Amniotic stem cell (primary cell): Measurements from ENCODE around the gene SEPTIN12.
"Not testable (repeated sequence)": the region's sequence is repeated elsewhere in the genome, so short reads cannot be mapped to it uniquely, and the experiment has no call there.

ENCODE experiments used
- DNase-seq: peaks from one replicate; lab custom pipeline; 2025; lab: John Stamatoyannopoulos, UW

Gene SEPTIN12

DNA sequence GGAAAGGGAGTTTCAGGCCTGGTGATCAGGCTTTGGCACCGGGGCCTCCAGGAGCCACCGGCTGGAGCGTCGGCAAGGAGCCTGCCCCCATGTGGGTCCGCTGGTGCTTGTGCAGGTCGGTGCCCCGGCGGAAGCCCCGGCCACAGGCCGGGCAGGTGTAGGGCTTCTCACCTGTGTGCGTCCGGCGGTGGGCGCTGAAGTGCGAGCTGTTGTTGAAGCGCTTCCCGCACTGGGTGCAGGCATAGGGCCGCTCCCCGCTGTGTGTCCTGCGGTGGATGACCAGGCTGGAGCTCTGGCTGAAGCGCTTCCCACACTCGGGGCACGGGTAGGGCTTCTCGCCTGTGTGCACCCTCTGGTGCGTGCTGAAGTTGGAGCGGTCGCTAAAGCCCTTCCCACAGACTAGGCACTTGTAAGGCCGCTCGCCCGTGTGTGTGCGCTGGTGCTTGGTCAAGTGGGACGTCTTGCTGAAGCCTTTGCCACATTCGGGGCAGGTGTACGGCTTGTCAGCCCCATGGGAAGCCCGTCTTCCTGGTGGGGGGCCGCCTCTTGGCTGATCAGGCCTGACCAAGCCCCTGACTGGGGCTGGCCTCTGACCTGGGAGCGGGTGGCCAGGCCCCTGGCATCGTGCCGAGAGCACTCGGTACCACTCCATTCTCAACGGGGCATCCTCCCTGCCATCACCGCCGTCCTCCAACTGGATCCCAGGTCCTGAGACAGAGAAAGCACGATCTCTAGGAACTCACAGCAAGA is 35.6 kb downstream of the SEPTIN12 start:
- no peak for DNase-seq

DNA sequence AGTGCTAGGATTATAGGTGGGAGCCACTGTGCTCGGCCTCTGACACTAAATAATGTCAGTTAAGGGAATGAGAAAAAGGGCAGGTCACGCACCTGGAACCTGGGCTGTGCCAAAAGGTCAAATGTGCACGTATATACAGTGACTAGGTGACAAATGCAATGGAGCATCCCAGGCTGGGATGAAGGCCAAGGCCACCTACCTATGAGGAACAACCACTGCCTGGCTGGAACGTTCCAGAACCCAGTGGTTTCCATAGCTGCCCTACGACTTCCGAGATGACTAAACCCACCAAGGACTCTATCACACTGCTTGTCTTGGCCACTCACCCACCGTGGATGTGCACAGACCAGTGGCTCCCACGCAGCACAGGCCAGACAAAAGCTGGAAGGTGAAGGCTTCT is 37.2 kb downstream of the SEPTIN12 start:
- no peak for DNase-seq

DNA sequence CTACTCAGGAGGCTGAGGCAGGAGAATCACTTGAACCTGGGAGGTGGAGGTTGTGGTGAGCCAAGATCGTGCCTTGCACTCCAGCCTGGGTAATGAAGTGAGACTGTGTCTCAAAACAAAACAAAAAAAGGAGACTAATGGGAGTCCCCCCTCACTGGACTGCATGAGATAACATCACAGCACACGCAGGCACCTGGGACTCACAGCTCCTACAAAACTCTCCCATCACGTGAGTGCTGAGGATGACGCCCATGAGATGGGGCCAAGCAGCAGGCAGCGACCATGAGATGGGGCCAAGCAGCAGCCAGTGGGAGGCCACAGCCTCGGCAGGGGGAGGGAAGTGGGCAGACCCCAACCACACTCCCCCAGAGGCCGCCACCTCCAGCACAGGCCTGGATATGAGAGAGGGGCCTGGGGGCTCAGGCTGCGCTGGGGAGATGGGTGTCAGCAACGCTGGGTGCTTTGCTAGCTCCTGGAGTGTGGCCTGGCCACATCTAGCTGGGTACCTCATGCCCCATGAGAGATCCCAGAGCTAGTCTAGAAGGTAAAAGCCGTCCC is 38.4 kb downstream of the SEPTIN12 start:
- DNase-seq: no peak

DNA sequence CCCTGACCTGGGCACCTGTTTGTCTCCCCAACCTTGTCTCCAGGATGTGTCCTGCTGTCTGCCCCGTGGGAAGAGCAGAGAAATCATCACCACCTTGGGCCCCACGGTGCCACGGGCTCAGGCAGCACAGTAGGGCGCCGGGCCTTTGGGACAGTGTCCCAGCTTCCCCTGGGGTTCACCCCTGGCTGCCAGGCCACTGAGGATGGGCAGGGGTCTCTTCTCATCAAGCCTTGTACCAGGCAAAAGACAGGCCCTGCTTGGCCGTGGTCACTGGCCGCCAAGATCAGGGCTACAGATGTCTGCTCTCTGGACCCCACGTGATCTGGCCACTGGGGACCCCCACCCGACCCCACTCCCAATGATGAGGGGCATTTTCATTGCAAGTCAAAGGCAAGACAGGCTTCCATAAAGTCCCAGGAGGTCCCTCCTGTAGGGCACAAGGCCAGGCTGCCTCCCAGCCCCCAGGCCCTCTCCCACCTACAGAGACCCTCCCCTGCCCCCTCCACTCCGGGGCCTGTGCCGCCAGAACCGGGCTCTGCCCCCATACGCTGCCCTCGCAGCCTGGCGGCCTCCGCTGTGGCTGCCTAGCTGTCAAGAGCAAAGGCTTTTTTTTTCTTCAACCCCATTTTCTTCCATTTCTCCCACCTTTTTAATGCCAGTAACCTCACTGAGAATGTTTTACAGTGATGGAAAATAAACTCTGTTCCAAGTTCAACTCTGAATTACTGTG is 39.3 kb downstream of the SEPTIN12 start:
- DNase-seq: no peak

DNA sequence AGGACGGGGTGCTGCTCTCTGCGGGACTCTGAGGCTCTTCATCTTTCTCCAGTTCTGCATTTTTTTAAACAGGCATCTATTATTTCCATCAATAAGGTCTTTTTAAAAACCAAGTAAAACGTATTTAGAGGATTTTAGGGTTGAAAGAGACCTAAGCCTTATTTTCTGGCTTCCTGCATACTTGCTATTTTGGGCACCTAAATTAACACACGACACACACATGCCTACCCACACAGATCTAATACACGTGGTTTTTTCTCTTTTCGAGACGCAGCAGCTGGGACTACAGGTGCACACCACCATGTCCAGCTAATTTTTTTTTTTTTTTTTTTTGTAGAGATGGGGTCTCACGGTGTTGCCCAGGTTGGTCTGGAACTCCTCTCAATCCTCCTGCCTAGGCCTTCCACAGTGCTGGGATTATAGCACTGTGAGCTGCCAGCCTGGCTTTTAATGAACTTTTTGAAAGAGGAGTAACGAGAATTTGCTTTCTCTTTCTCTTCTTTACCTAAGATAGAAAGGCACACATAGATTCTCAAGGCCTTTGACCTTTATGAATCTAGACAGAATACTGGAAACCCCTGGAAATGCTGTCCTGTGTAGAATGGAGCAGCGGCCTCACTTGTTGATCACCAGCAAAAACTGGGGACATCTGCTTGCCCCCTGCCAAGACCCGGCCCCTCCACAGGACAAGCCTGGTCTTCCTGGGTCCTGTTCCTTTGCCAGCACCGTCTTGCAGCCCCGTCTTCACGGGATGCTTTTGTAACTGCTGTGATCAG is 40.1 kb downstream of the SEPTIN12 start:
- DNase-seq: no peak

DNA sequence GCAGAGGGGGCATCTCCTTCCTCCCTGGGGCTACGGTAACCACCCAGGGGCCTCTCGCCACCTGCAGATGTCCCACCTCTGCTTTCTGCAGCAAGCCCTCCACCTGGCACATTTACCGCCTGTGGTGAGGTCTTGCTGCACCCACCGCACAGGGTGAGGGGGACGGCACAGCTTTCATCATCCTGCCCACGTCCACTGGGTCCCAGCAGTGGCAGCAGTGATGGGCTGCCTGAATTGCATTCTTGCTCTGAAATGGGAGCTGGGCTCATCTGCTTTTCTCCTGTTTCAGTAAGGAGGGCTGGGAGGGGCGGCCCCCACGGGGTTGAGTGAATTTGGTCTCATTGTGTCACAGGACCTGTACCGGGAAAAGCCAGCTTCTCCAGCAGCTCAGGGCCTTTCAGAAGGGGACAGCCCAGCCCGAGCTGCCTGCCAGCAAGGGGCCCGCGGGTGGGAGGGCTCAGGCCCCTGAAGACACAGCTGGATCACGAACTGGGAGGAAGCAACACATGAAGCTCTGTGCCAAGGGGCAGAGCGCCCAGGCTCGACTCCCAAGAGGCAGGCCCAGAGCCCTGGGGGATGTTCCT is 41.1 kb downstream of the SEPTIN12 start:
- DNase-seq: no peak

DNA sequence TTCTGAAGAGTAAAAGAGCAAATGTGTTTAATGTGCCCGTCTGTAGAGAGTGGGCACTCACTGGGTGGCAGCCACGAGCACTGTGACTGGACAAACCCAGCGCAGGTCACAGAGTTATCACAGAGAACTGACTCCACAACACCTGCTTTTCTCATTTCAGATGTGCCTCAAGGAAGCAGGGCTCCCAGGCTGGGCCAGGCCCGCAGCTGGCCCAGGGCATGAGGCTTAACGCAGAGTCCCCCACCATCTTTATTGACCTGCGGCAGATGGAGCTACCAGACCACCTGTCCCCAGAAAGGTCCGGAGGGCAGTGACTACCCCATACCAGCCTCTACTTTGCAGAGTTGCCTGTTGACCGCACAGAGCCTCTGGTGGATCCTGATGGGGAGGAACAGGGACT is 41.9 kb downstream of the SEPTIN12 start:
- no peak for DNase-seq

DNA sequence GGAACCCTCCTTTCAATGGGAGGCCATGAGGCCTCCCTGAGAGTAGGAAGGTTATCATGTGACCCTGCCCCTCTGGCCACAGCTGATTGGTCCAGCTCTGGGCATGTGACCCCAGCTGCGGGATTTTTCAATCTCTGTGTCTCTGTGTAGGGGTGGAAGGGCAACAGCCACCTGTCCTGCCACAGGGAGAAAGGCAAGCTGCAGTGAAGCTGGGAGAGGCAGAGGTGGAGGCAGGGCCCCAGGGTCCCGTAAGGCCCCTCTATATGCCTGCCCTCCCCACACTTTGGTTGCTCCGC is 42.9 kb downstream of the SEPTIN12 start:
- no peak for DNase-seq

DNA sequence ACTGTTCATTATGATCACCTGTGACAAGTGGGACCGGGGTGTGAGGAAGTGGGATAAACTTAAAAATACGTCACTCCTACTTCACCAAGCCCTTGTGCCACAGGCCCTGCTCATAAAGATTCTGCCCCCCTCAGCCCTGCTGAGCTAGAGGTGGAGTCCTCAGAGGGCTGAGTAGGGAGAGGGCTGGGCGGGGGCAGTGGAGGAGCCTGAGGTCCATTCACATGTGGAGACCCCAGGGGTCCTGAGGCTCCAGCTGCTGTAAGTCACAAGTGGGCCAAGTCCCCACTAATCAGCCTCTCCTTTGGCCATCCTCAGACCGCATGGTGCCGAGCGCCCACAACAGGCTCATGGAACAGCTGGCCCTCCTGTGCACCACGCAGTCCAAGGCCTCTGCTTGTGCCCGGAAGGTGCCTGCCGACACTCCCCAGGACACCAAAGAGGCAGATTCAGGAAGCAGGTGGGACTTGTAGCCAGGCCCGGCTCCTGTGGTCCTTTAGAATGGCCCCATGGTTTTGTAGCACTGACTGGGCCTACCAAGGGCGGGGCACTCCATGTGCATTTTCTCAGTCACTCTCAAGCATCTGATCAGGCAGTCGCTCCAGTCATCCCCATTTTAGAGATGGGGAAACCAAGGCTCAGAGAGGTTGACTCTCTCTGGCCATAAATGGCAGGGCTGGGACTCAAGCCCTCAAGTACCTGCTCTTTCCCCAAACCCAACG is 43.4 kb downstream of the SEPTIN12 start:
- DNase-seq: no peak

DNA sequence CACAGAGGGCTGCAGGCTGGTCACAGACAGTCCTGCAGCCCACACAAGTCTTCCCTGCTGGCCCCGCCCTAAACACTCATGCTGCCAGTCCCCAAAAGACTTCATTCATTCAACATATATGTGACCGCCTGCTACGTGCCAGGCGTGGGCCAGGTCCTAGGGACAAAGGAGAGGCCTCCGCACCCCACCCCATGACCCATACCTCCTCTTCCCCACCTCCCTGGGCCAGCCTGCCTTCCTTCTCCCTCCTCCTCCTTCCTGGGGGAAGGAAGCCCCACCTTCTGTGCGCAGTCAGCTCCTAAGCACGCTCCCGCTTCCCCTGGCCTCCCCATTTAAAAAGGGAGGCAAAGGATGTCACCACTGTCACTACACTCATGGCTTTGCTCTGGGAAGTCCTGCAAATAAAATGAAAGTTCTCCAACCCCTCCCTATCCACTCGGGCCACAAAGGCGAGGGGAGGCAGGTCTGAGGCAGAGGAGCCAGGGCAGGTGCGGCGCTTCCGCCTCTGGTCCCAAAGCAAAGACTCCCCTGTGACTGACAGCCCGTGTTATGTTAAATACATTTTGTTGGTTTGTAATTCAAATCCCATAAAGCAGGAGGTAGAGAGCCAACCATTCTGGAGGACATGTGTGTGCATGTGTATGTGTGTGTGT is 44.8 kb downstream of the SEPTIN12 start:
- no peak for DNase-seq

DNA sequence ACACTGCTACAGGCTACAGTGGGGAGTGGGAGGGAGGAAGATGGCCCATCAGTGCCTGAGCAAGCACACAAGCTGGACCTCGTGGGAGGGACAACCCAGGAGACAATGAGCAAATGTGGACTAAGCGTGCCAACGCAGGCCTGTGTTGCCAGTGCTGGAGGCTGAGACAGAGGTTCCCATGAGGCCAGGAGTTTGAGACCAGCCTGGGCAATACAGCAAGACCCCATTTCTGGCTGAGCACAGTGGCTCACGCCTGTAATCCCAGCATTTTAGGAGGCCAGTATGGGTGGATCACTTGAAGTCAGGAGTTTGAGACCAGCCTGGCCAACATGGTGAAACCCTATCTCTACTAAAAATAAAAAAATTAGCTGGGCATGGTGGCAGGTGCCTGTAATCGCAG is 49.8 kb downstream of the SEPTIN12 start:
- not testable (repeated sequence) for DNase-seq

DNA sequence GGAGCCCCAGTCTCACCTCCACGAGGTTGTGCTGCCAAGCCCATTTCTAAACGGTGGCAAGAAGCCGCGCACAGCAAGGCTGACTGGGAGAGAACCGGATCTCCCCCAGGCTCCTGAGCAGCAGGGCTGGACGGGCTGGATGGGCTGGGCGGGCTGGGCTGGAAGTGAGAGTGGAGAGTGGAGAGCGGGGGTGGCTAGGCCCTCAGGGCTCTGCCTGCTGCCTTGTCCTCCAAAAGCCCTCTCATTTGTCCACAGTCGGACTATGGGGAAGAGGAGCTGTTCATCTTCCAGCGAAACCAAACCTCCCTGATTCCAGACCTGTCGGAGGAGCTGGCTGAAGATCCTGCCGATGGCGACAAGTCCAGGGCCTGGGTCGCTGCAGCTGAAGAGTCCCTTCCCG is 50.6 kb downstream of the SEPTIN12 start:
- no peak for DNase-seq

DNA sequence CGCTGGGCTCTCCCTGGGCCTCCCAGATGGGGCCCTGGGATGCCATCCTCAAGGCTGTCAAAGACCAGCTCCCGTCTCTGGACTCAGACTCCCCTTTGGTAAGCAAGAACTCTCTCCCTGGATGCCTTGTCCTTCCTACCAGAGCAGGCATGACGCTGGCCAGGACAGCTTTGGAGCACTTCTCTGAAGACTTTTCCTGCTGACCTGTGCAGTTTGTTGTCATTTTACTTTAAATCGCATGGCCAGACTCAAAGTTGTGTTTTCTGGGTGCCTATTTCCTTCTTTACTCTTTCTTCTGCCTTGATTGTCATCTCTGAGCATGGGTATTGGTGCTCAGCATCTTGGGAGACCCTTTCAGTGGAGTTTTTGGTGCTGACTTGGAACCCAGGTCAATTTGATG is 51.6 kb downstream of the SEPTIN12 start:
- no peak for DNase-seq

DNA sequence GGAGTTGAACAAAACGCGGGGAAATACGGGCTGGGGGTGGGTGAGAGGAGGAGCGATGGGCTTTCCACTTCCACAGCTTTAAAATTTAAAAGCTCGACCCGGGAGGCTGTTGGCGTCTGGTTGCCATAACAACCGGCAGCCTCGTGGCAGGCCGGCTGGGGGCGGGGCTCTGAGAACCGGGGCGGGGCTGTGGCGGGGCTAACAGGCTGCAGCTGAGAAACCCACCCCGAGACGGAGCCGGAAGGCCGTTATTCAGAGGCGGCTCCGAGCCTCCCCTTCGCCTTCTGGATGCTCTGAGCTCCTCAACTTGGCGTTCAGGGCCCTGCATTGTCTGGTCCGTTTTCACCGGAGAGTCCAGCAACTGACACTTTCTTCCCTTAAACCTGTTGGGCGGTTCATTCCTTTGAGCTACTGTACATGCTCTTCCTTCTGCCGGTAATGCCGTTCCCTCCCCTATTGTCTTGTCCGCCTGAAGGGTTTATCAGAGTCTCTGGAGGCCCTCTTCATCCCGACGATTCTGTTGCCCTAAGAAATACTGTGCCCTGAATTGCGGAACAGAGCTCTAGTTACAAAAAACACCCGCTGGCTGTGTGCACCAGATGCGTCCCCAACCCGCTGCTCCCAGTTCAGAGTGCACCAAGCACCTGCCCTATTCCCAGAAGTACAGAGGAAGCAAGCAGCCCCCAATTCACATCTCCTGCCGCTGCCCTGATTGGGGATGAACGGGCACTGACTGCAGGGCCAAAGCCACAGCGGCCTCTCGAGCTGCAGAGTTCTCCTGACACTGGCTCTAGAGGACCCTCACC is 53.2 kb downstream of the SEPTIN12 start:
- DNase-seq: peak; percentile 68

DNA sequence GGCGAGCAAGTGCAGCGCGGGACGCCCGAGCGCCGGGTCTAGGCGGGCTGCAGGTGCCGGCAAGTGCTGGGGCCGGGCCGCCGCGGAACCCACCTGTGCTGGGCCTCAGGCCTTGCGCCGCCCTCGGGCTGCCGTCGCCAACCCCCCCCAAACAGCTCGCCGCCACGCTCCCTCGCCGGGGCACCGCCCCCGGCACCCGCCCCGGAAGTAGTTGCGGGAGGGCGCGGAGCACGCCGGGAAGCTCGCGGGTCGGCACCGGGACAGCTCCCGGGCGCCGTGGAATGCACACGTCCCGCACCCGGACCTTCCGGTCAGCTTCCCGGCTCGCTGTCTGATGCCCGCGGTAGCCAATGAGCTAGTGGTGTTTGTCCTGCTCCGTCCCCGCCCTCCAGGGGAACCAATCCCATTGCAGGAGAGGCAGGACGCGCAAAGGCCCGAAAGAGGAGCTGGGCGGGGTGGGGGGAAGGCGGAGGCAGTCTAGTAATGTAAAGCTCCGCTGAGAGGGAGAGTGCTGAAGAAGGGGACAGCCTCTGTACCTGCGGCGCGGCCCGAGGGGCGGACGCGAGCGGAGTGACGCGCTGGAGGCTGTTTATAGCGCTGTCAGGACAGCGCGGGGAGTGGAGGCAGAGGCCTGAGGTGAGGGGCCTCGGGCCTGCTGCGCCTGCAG is 53.9 kb downstream of the SEPTIN12 start, which contains the start of the genes ANKS3 and DNAAF8:
TSS of gene ANKS3 (minus strand) at position 209 of the 667 bp plus-strand sequence. CDS start 4,122 bp downstream, outside the sequence.
TSS of gene DNAAF8 (plus strand) at position 475 of the 667 bp plus-strand sequence. CDS start 1,978 bp downstream, outside the sequence.
- peak; percentile 97 for DNase-seq

DNA sequence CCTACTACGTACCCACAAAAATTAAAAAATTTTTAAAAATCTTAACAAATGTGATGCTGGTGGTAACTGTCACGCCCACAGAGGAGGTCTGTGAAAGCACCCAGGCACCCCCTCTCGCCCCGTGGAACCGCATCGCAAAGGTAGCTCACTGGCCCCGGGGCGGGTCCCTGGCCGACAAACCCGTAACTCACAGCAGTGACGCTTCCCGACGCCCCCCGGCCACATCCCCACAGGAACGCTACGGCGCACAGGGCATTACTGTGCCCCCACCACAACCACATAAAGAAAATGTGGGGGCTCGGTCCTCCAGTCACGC is 54.4 kb downstream of the SEPTIN12 start:
- DNase-seq: no peak

DNA sequence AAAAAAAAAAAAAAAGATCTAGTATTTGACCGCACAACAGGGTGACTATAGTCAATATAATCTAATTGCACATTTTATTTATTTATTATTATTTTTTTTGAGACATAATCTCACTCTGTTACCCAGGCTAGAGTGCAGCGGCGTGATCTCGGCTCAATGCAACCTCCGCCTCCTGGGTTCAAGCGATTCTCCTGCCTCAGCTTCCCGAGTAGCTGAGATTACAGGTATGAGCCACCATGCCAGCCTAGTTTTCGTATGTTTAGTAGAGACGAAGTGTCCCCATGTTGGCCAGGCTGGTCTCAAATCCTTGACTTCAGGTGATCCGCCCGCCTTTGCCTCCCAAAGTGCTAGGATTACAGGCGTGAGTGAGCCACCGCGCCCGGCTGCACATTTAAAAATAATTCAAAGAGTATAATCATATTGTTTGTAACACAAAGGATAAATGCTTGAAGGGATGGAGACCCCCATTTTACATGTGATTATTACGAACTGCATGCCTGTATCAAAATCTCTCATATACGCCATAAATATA is 54.9 kb downstream of the SEPTIN12 start:
- no peak for DNase-seq

DNA sequence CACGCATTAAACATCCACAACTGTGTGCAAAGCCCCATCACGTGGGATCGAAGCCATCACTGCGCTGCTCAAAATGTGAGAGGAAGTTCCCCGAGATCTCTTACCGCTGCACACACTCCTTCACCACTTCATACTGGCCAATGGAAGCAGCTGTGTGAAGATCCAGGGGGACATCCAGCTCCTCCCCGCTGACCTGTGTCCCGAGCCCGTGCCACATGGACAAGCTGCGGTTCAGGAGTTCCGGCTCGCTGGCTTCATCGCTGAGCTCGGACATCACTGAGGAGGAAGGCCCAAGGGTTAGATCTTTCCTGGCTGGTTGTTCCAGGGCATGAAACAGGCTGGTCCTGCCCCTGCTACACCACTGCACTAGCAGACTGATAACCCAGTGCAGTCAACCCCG is 58.3 kb downstream of the SEPTIN12 start:
- no peak for DNase-seq

DNA sequence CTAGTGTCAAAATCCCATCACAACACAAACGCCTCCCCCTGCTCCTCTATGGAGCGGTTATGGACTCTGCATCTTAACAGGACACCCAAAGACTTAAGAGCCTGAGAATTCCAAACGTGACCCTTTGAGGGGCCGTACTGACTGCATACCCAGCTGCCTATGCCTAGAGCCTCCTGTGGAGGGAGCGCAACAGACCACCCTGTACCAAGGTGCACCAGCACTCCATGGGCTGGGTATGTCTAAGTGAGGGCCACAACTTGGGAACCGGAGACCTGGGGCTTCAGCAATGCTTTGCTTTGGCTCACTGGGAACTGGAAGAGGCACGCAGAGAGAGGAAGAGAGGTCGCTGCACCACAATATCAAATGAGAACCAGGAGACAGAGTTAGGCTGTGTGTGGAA is 59.5 kb downstream of the SEPTIN12 start:
- no peak for DNase-seq
